GM18873 (cell line): ENCODE results near the gene MPG.
"Not testable (repeated sequence)": the region's sequence is repeated elsewhere in the genome, so short reads cannot be mapped to it uniquely, and the experiment has no call there.

Experiments
- ATAC-seq: cut with Tn5 transposase; IDR thresholded peaks from one replicate; pipeline ENCODE4 v1.9.1; 2021; ENCODE audit warnings: mild to moderate bottlenecking, moderate library complexity, moderate number of reproducible peaks; ENCODE audit not compliant: unreplicated experiment, low FRiP score

The MPG gene

DNA sequence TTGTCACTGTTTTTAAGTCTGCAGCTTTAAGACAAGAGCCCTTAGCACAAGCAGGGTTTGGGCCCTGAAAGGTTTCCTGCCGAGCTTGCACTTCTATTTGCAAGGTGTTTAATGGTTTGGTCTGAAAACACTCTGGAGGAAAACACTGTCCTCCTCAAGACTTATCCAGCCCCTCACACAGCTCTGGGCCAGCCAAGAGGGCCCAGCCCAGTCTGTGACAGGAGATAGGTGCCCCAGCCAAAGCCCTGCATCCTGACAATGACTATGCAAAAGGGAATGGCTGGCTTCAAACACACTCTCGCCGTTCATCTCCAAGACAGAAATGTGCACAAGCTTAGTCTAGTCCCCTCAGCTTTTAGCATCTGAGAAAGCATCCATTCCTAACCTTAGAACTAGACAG, 26.9 kb downstream of the MPG start:
- ATAC-seq, result no peak

- ATAC-seq, result no peak
Measured at GRCh38 chr16:105521-105920, 27.5 kb downstream of the MPG start.

GRCh38 chr16:106623-107324, 28.7 kb downstream of the MPG start:
- no peak for ATAC-seq

- ATAC-seq, result no peak
Measured at GRCh38 chr16:112153-112840, 34.3 kb downstream of the MPG start.

GRCh38 chr16:114327-114726, 36.3 kb downstream of the MPG start:
- no peak for ATAC-seq

- ATAC-seq, result no peak
Measured at GRCh38 chr16:116015-116414, 38.0 kb downstream of the MPG start.

DNA sequence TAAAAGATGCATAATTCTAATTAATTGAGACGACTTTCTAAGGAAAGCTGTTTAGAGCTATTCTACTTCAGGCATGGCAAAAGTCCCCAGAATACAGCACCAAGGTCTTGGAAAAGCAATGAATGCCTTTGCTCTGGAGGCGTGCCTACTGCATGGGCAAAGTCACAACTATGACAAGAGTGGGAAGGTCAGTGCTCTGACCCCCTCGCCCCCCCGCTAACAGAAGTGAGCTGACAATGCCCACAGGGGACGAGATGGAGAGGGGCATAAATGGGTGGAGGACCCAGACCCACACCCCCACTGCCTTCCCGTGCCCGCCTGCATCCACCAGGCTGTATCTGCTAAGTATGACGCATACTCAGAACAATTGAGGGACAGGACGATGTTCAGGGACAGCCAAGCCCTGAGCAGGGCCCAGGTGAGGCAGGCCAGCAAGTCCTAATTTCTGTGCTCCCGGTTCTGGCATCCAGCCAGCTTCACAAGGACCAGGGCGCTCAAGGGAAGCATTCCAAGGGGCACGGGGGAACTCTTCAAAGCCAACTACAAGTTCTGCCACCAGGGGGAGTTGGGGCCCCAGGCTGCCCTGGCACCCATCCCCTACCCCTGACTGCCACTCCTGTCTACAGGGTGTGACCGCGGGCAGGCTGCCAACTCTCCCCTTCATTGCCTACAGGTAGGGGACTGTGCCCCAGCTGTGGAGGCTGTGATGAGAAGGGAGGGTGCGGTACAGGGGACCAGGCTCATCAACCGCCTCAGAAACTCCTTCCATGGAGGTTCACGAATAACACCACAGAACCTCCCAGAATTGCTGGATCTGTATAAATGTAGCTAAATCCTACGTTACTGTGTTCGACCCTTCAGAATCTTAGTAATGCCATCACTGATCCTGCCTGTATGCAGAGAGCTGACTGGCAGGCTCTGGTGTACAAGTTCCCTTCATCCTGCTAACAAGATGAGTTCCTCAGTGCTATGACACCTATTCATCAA, 39.6 kb downstream of the MPG start:
- ATAC-seq, result no peak

- ATAC-seq, result no peak
Measured at GRCh38 chr16:118857-119256, 40.8 kb downstream of the MPG start.

DNA sequence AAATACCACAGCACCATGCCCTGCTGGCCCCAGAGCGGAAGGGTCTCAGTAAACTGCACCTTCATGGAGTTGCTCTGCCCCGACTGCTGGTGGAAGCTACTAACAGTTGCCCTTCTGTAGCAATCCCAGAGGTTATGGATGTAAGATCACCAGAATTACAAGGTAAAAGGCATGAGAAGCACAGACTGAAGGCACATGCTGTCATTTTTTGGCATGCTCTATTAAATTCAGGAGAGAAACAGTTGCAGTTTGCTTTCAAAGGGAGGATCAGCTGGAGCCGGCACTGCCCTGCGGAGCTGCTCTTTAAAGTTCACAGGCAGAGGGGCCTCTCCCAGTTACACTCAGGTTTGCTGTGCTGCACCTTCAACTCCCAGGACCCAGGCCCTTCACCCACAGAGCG, 41.3 kb downstream of the MPG start:
- no peak for ATAC-seq

- no peak for ATAC-seq
Measured at GRCh38 chr16:119835-120491, 41.9 kb downstream of the MPG start.

DNA sequence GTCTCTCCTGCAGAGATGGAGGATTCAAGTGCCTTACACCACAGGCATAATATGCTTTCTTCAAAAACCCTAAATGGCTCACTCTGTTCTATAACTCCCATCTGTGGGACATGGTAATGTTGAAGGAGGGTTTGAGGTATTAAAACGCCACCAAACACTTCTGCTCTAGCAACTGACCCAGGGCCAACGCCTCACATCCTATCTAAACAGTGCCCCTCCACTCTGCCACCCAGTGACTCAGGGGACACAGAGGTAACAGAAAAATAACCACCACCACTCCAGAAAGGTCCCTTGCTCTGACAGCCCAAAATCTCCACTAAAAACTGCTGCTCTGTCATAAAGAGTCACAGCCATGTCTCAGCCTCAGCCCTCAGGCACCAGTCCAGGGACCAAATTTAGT, 42.7 kb downstream of the MPG start:
- ATAC-seq, result no peak

- no peak for ATAC-seq
Measured at GRCh38 chr16:122361-122760, 44.3 kb downstream of the MPG start.

DNA sequence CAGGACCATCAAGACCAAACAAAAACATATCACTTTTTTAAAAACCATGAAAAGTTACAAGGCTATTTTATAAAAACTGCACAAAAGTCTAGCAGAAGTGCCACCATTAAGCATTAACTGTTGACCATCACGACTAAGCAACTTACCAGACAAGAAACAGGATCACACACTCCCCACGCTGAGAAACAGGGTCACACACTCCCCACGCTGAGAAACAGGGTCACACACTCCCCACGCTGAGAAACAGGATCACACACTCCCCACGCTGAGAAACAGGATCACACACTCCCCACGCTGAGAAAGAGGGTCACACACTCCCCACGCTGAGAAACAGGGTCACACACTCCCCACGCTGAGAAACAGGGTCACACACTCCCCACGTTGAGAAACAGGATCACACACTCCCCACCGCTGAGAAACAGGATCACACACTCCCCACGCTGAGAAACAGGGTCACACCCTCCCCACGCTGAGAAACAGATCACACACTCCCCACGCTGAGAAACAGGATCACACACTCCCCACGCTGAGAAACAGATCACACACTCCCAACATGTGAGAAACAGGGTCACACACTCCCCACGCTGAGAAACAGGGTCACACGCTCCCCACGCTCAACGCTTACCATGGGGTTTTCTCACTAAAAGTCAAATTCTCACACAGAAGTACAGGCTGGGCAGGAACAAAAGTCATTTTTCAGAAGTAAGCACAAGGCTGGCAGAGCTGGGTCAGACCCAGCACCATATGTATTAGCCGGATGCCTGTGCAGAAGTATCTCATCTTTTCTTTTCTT, 45.7 kb downstream of the MPG start:
- ATAC-seq, result not testable (repeated sequence)

DNA sequence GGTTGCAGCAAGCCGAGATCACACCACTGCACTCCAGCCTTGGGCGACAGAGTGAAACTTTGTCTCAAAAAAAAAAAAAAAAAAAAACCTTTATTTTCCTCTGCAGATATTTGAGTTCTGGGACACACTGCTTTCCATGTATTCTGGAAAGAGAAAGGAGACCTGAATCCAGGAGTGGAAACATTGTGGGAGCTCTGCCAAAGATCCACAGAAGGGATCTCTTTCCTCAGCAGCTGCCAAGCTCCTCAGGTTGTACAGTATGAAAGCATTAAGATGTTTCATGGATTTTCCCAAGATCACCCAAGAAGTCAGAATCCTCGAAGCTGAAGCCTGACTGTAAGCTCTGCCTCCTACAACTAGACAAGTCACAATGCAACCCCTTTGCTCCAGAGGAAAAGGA, 47.0 kb downstream of the MPG start:
- ATAC-seq, result no peak

DNA sequence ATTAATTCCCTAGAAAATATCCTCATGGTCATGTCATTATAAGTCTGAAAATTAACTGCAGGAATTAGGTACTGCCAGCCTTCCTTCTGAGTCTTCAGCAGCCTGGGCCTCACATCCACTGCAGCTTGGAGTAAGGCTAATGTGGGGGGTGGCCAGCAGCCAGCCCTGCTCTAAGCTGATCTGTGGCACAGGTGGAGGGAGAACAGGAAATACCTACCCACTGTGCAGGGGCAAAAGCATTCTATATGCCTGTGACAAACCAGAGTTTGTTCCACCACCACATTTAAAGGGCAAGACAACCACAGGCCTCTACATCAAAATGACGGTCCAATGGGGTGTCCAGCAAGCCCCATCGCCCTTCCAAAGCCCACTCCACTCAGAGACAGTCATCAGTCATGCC, 51.0 kb downstream of the MPG start:
- no peak for ATAC-seq

- no peak for ATAC-seq
Measured at GRCh38 chr16:130533-131173, 52.6 kb downstream of the MPG start.

DNA sequence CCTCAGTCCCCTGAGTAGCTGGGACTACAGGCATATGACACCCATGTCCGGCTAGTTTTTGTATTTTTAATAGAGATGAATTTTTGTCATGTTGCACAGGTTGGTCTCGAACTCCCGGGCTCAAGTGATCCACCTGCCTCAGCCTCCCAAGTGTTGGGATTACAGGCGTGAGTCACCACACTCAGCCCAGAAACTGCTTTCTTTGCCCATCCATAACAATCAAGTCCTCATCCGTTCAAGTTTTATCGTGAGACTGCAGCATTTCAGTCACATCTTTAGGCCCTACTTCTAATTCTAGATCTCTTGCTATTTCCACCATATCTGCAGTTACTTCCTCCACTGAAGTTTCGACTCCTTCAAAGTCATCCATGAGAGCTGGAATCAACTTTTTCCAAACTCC, 54.1 kb downstream of the MPG start:
- ATAC-seq, result no peak

GRCh38 chr16:133716-134115, 55.7 kb downstream of the MPG start:
- ATAC-seq, result no peak
